Fibroblast of villous mesenchyme (primary cell): Measurements from ENCODE around the gene CABP2. TPM values are rescaled to one million over a fixed set of nuclear protein-coding genes. Genes with fewer than 3 reads are reported as not detected.

Experiments used
- DNase-seq: peaks from one replicate; pipeline ENCODE4 v3.0.0-alpha.2; 2010; ENCODE audit warnings: low read depth
- H3K4me3 ChIP-seq: 2 replicates; pipeline ENCODE4 v1.5.1; 2011; ENCODE audit warnings: low read depth, mild to moderate bottlenecking, low read length
- total RNA-seq: library from RNA; depleted of rRNA; stranded (reverse); fragments of >200 nt; gene quantifications from 2 replicates; pipeline ENCODE4 v1.2.3, GENCODE V29; 2012
- TF ChIP-seq, protein P1 (sequence below): IDR thresholded peaks from 2 replicates; pipeline ENCODE4 v1.5.1; 2012; ENCODE audit warnings: low read depth, mild to moderate bottlenecking, low read length; ENCODE audit not compliant: insufficient read depth

The CABP2 gene
- total RNA-seq, 1 donor: not detected

- TF ChIP-seq, protein P1, sequence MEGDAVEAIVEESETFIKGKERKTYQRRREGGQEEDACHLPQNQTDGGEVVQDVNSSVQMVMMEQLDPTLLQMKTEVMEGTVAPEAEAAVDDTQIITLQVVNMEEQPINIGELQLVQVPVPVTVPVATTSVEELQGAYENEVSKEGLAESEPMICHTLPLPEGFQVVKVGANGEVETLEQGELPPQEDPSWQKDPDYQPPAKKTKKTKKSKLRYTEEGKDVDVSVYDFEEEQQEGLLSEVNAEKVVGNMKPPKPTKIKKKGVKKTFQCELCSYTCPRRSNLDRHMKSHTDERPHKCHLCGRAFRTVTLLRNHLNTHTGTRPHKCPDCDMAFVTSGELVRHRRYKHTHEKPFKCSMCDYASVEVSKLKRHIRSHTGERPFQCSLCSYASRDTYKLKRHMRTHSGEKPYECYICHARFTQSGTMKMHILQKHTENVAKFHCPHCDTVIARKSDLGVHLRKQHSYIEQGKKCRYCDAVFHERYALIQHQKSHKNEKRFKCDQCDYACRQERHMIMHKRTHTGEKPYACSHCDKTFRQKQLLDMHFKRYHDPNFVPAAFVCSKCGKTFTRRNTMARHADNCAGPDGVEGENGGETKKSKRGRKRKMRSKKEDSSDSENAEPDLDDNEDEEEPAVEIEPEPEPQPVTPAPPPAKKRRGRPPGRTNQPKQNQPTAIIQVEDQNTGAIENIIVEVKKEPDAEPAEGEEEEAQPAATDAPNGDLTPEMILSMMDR: no peak
- DNase-seq: no peak
- no peak overlapping the region for H3K4me3 ChIP-seq
These were observed 29.5 kb downstream of the CABP2 start for GRCh38 chr11:67493548-67494370.

DNA sequence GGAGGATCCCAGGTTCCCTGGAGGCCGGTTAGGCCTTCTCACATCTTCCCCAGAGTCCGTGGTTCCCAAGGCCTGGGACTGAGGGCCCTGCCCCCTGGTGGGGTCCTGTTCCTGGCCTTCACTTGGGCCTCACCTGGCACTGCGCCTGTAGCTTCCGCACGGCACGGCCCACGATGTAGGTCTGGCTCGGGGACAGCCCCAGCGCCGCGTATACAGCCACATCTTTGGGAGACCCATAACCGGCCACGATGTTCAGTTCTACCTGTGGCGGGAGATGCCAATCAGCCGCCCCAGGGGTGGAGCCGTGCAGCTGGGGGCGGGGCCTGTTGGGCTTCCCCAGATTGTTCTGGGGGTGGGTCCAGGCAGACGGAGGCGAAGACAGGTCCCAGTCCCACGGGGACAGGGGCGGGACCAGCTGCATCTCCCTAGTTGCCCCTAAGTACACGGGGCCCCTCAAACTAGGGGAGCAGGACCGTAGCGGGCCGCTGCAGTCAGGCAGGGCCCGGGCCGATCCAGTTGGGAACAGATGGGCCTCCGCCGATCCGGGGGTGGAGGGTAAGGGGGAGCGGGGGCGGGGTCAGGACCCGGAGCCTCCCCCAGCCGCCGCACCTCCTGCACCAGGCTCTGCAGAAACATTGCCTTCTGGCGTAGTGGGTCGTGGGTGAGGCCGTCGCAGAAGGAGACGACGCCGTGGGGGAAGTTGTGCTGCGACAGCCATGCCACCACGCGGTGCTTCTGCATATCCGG, 30.3 kb downstream of the CABP2 start:
- no peak for DNase-seq
- TF ChIP-seq, protein P1: no peak
- no peak overlapping the region for H3K4me3 ChIP-seq

DNA sequence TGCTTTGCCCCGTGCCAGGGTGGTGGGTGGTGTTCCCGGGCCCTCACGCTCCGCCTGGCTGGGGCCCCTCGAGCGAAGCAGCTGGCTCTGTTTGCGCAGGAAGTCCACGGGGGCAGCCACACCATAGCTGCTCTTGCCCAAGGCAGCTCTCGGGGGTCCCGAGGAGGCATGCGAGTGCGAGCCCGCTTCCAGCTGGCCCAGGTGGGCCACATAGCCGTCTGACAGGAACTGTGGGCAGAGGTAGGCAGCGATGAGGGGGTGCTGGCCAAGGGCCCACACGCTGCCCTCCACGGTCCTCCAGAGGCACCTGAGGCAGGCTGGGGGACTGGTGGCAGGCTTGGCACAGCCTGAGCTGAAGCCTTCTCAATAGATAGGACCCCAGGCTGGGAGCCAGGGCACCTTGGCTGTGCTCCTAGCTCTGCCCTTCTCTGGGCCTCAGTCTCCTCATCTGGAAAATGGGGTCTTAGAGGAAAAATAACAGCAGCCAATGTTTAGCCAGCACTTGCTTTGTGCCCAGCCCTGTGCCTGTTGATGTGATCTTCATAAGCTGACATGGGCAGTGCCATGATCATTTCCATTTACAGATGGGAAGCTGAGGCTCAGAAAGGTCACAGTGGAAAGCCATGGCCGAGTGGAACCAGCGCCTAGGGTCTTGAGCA, 31.0 kb downstream of the CABP2 start:
- TF ChIP-seq, protein P1: no peak
- DNase-seq: no peak
- H3K4me3 ChIP-seq: no peak overlapping the region

- no peak for DNase-seq
- H3K4me3 ChIP-seq: no peak overlapping the region
- TF ChIP-seq, protein P1: no peak
These were observed 31.8 kb downstream of the CABP2 start for GRCh38 chr11:67491276-67492068.

GRCh38 chr11:67490727-67491065, 32.5 kb downstream of the CABP2 start:
- TF ChIP-seq, protein P1: no peak
- no peak for DNase-seq
- H3K4me3 ChIP-seq: no peak overlapping the region

GRCh38 chr11:67489885-67490726, 33.1 kb downstream of the CABP2 start:
- TF ChIP-seq, protein P1: no peak
- H3K4me3 ChIP-seq: no peak overlapping the region
- DNase-seq: no peak
